ENCODE results near the gene ATXN10. TPM values are rescaled to one million over a fixed set of nuclear protein-coding genes. Genes with fewer than 3 reads are reported as not detected.

Gene ATXN10
- total and polyA plus RNA-seq, 2 of the 13 experiments (the other 11 are each of a cell fraction or from before 2014, with no cell fraction given) = 60.1 to 194 TPM

GRCh38 chr22:45742866-45743450 is 71.3 kb downstream of the ATXN10 start (continued):
- TF ChIP-seq KIAA2018 (CRISPR knock-in tag; IDR thresholded peaks at IDR 0.05; ENCODE audit: borderline replicate concordance) (no peak; the same call in 1 of the 2 replicates), FOXK2 (IDR thresholded peaks at IDR 0.05) (no peak), ZNF432 (CRISPR knock-in tag; IDR thresholded peaks at IDR 0.05; ENCODE audit: borderline replicate concordance) (no peak), ZNF501 (CRISPR knock-in tag; IDR thresholded peaks at IDR 0.05) (peak; percentile 64; the same call in 1 of the 2 replicates), ZNF691 (CRISPR knock-in tag; IDR thresholded peaks at IDR 0.05; ENCODE audit: borderline replicate concordance, low read depth) (peak; percentile 75; the same call in 1 of the 2 replicates), RAD21 (CRISPR knock-in tag; IDR thresholded peaks at IDR 0.05) (no peak; the same call in 1 of the 2 replicates), ZNF530 (CRISPR knock-in tag; IDR thresholded peaks at IDR 0.05; ENCODE audit: low read depth) (no peak), CAMTA2 (CRISPR knock-in tag; IDR thresholded peaks at IDR 0.05; ENCODE audit: borderline replicate concordance) (no peak), MTF2 (CRISPR knock-in tag; IDR thresholded peaks at IDR 0.05; ENCODE audit: borderline replicate concordance) (no peak), BRD4 (CRISPR knock-in tag; IDR thresholded peaks at IDR 0.05) (no peak), ZNF552 (CRISPR knock-in tag; IDR thresholded peaks at IDR 0.05; ENCODE audit: borderline replicate concordance) (no peak), ARNTL (CRISPR knock-in tag; IDR thresholded peaks at IDR 0.05) (peak; percentile 89; the same call in 1 of the 2 replicates), SOX13 (IDR thresholded peaks at IDR 0.05) (peak; percentile 97), SOX13 (CRISPR knock-in tag; conservative IDR thresholded peaks at IDR 0.05 in 1 of 2, IDR thresholded peaks at IDR 0.05 in 1 of 2) (peak in 1 of 2 experiments; percentile 99; a peak in 2 of 4 replicates), BCL6 (CRISPR knock-in tag; IDR thresholded peaks at IDR 0.05) (peak; percentile 96), TRIM24 (CRISPR knock-in tag; IDR thresholded peaks at IDR 0.05) (peak; percentile 98), NR2F2 (IDR thresholded peaks at IDR 0.05; ENCODE audit: borderline replicate concordance, low read depth) (peak; percentile 96)
- TF ChIP-seq, protein P1, sequence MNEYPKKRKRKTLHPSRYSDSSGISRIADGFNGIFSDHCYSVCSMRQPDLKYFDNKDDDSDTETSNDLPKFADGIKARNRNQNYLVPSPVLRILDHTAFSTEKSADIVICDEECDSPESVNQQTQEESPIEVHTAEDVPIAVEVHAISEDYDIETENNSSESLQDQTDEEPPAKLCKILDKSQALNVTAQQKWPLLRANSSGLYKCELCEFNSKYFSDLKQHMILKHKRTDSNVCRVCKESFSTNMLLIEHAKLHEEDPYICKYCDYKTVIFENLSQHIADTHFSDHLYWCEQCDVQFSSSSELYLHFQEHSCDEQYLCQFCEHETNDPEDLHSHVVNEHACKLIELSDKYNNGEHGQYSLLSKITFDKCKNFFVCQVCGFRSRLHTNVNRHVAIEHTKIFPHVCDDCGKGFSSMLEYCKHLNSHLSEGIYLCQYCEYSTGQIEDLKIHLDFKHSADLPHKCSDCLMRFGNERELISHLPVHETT (CRISPR knock-in tag; conservative IDR thresholded peaks at IDR 0.05) = peak; percentile 66
- TF ChIP-seq, protein P2, sequence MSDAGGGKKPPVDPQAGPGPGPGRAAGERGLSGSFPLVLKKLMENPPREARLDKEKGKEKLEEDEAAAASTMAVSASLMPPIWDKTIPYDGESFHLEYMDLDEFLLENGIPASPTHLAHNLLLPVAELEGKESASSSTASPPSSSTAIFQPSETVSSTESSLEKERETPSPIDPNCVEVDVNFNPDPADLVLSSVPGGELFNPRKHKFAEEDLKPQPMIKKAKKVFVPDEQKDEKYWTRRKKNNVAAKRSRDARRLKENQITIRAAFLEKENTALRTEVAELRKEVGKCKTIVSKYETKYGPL (CRISPR knock-in tag; IDR thresholded peaks at IDR 0.05) = no peak

Measured in HepG2 (cell line).